A673 (cell line): ENCODE results near the gene MYBPHL. TPM values are rescaled to one million over a fixed set of nuclear protein-coding genes. Genes with fewer than 3 reads are reported as not detected.

Experiments
- BruUV-seq: library from RNA; stranded (reverse); fragments of 400-500 nt; replicated peaks from 2 replicates; lab custom pipeline; 2021; lab: Mats Ljungman, UMichigan
- CTCF ChIA-PET: fragments of 300-600 bp; sonication (Branson Sonifier 250); formaldehyde crosslinking; loops from one replicate; lab custom pipeline; 2022; ENCODE audit warnings: antibody characterized with exemption; lab: Charles Lee
- POLR2A ChIA-PET: fragments of 300-600 bp; sonication (Branson Sonifier 250); formaldehyde crosslinking; loops from one replicate; lab custom pipeline; 2022; ENCODE audit warnings: antibody characterized with exemption; ENCODE audit not compliant: low non-redundant PET; lab: Charles Lee
- DNase-seq: peaks from one replicate; pipeline ENCODE4 v3.0.0-alpha.2; 2015; ENCODE audit warnings: low spot score
- H3K27ac ChIP-seq: fragments of 200-600 bp; sonication (generic); 2 replicates; pipeline ENCODE4 v1.5.1; 2016; ENCODE audit warnings: mixed run types, low read depth, mild to moderate bottlenecking, mixed read lengths, antibody characterized with exemption, low read length; ENCODE audit not compliant: poor library complexity, severe bottlenecking
- H3K27me3 ChIP-seq: fragments of 200-600 bp; sonication (generic); replicated peaks from 2 replicates; pipeline ENCODE4 v1.6.1; 2017; ENCODE audit warnings: mixed run types, low read depth, mild to moderate bottlenecking, mixed read lengths, antibody characterized with exemption, low read length; ENCODE audit not compliant: insufficient read depth, poor library complexity
- H3K36me3 ChIP-seq: fragments of 200-600 bp; sonication (generic); 2 replicates; pipeline ENCODE4 v1.6.1; 2016; ENCODE audit warnings: mixed run types, mild to moderate bottlenecking, mixed read lengths, antibody characterized with exemption, low read length; ENCODE audit not compliant: insufficient read depth, poor library complexity, severe bottlenecking
- H3K4me1 ChIP-seq: fragments of 200-600 bp; sonication (generic); 2 replicates; pipeline ENCODE4 v1.6.1; 2017; ENCODE audit warnings: mixed run types, mild to moderate bottlenecking, mixed read lengths, antibody characterized with exemption, low read length; ENCODE audit not compliant: insufficient read depth, poor library complexity, severe bottlenecking
- H3K4me3 ChIP-seq: fragments of 200-600 bp; sonication (generic); 2 replicates; pipeline ENCODE4 v1.5.1; 2016; ENCODE audit warnings: low read depth, mixed run types, mild to moderate bottlenecking, mixed read lengths, low read length; ENCODE audit not compliant: poor library complexity, severe bottlenecking
- H3K9me3 ChIP-seq: fragments of 200-600 bp; sonication (generic); 2 replicates; pipeline ENCODE4 v1.6.1; 2016; ENCODE audit warnings: mixed run types, low read depth, mild to moderate bottlenecking, mixed read lengths, antibody characterized with exemption, low read length; ENCODE audit not compliant: poor library complexity, severe bottlenecking
- CTCF ChIP-seq: fragments of 300-800, 200-600 bp; sonication (generic); conservative IDR thresholded peaks from 2 replicates; pipeline ENCODE4 v1.5.1; 2017; ENCODE audit warnings: low read depth, mild to moderate bottlenecking, antibody characterized with exemption, low read length, moderate library complexity, mixed read lengths
- EZH2 ChIP-seq: fragments of 200-600 bp; sonication (generic); IDR thresholded peaks from 2 replicates; pipeline ENCODE4 v1.6.1; 2017; ENCODE audit warnings: borderline replicate concordance, low read depth, mild to moderate bottlenecking, mixed read lengths, antibody characterized with exemption, low read length; ENCODE audit not compliant: poor library complexity, severe bottlenecking
- intact Hi-C: fragments of 100-400 bp; cut with micrococcal nuclease; formaldehyde crosslinking; loops from one replicate; pipeline ENCODE4 v1.10.0; 2022; ENCODE audit not compliant: unreplicated experiment
- total RNA-seq: library from RNA; stranded (reverse); gene quantifications from 2 replicates; pipeline ENCODE4 v1.2.3, GENCODE V29; 2021

MYBPHL gene
- total RNA-seq, 1 experiment from 2014 or later: not detected

GRCh38 chr1:109347511-109347910 is 40.7 kb upstream of the MYBPHL start:
- Histone ChIP-seq H3K9me3 (no peaks in the 10 kb centered on the region), H3K27me3 (no peaks in the 10 kb centered on the region), H3K27ac (no peak overlapping the region), H3K4me3 (no peak overlapping the region), H3K4me1 (no peaks in the 10 kb centered on the region), H3K36me3 (no peaks in the 10 kb centered on the region)
- intact Hi-C loops: no loop called here
- ChIA-PET POLR2A (no interaction called here), CTCF (no interaction called here)
- TF ChIP-seq CTCF: no peak
- no peak for TF ChIP-seq EZH2
- no peak for DNase-seq
- BruUV-seq: no TSS peak

- Histone ChIP-seq H3K4me1 (no peaks in the 10 kb centered on the region), H3K4me3 (no peak overlapping the region), H3K9me3 (no peaks in the 10 kb centered on the region), H3K27ac (no peak overlapping the region), H3K27me3 (no peaks in the 10 kb centered on the region), H3K36me3 (no peaks in the 10 kb centered on the region)
- ChIA-PET POLR2A (no interaction called here), CTCF (no interaction called here)
- intact Hi-C loops: no loop called here
- TF ChIP-seq CTCF (no peak), EZH2 (no peak)
- no peak for DNase-seq
- BruUV-seq: no TSS peak
These were observed 35.4 kb upstream of the MYBPHL start for GRCh38 chr1:109341944-109342930.

DNA sequence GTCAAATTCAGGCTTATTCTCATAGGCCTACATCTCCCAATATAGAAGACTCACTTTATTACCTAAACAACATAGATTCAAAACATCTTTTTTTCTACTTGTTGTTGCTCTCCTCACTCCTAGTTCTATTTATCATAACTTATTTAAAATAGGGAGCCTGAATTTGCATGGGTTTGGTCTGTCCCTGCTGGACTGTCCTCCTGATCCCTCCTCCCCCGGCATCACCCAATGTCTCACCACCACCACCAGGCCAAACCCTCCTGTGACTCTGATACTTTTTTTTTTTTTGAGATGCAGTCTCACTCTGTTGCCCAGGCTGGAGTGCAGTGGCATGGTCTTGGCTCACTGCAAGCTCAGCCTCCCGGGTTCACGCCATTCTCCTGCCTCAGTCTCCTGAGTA is 31.8 kb upstream of the MYBPHL start:
- Histone ChIP-seq H3K4me1 (no peaks in the 10 kb centered on the region), H3K4me3 (no peak overlapping the region), H3K36me3 (peaks cover 3% of the 10 kb centered on the region), H3K27me3 (no peaks in the 10 kb centered on the region), H3K27ac (no peak overlapping the region), H3K9me3 (no peaks in the 10 kb centered on the region)
- TF ChIP-seq EZH2: no peak
- intact Hi-C loops: no loop called here
- DNase-seq: no peak
- CTCF ChIA-PET: no interaction called here
- BruUV-seq: no TSS peak
- POLR2A ChIA-PET: no interaction called here
